NCI-H748 treated with DMSO at 0.1 percent for 48 hours (cell line): ENCODE data around the gene PCDHGB2.
"Not testable (repeated sequence)": the region's sequence is repeated elsewhere in the genome, so short reads cannot be mapped to it uniquely, and the experiment has no call there.

Experiments used
- DNase-seq: peaks from one replicate; lab custom pipeline; 2025; lab: John Stamatoyannopoulos, UW

The PCDHGB2 gene

DNA sequence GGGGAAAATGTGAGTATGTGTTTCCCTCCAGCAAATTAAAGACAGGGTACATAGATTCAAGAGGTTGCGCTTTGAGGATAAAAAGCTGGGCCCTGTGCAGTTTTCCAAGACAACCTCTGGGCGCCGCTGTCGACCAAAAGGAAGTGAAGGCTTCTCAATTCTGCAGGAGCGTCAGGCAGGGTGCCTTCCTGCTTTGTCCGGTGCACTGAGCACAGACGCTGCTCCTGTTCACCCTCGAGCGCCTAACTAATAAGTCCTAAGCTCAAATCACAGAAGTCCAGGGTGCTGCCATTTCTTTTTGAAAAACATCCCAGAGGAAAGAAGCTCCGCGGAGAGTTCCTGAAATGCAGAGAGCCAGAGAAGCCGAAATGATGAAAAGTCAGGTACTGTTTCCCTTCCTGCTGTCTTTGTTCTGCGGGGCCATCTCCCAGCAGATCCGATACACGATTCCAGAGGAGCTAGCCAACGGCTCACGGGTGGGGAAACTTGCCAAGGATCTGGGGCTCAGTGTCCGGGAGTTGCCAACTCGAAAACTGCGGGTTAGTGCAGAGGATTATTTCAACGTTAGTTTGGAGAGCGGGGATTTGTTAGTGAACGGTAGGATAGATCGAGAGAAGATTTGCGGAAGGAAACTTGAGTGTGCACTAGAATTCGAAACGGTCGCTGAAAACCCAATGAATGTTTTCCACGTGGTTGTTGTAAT, 9.7 kb upstream of the PCDHGB2 start, which contains the start of gene PCDHGB1:
TSS of gene PCDHGB1 (plus strand) at position 183 of the 703 bp plus-strand sequence. CDS start at position 345, 162 bp downstream.
- DNase-seq = peak; percentile 90

DNA sequence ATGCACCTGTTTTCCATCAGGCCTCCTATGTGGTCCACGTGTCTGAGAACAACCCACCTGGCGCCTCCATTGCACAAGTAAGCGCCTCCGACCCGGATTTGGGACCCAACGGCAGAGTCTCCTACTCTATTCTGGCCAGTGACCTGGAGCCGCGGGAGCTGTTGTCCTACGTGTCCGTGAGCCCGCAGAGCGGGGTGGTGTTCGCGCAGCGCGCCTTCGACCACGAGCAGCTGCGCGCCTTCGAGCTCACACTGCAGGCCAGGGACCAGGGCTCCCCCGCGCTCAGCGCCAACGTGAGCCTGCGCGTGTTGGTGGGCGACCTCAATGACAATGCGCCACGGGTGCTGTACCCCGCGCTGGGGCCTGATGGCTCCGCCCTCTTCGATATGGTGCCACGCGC, 8.2 kb upstream of the PCDHGB2 start:
- DNase-seq = no peak

GRCh38 chr5:141354900-141355469, 4.8 kb upstream of the PCDHGB2 start, which contains the start of gene PCDHGA4:
PCDHGA4 (plus strand) TSS chr5:141355021; CDS start chr5:141355108, 87 bp downstream.
- DNase-seq = no peak

DNA sequence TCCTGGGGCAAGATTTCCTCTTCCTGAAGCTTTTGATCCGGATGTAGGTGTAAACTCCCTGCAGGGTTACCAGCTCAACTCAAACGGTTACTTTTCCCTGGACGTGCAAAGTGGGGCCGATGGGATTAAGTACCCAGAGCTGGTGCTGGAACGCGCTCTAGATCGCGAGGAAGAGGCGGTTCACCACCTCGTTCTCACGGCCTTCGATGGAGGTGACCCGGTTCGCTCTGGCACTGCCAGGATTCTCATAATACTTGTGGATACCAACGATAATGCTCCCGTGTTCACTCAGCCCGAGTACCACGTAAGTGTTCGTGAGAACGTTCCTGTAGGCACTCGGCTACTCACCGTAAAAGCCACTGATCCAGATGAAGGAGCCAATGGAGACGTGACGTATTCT, 4.2 kb upstream of the PCDHGB2 start:
- DNase-seq = no peak

DNA sequence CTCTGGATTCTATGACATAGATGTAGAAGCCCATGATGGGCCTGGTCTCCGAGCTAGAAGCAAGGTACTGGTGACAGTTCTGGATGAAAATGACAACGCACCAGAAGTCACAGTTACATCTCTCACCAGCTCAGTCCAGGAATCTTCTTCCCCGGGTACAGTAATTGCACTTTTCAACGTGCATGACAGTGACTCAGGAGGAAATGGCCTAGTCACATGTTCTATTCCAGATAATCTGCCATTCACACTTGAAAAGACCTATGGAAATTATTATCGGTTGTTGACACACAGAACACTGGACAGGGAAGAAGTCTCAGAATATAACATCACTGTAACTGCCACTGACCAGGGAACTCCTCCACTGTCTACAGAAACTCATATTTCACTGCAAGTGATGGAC, 3.7 kb upstream of the PCDHGB2 start:
- DNase-seq = no peak

DNA sequence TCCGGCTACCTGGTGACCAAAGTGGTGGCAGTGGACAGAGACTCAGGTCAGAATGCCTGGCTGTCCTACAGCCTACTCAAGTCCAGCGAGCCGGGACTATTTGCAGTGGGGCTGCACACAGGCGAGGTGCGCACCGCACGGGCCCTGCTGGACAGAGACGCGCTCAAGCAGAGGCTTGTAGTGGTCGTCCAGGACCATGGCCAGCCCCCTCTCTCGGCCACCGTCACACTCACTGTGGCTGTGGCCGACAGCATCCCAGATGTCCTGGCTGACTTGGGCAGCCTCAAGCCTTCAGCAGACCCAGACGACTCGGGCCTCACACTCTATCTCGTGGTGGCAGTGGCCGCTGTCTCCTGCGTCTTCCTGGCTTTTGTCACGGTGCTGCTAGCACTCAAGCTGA, 2.8 kb upstream of the PCDHGB2 start:
- no peak for DNase-seq

- no peak for DNase-seq
Observed at GRCh38 chr5:141360685-141361084, 891 bp downstream of the PCDHGB2 start.

DNA sequence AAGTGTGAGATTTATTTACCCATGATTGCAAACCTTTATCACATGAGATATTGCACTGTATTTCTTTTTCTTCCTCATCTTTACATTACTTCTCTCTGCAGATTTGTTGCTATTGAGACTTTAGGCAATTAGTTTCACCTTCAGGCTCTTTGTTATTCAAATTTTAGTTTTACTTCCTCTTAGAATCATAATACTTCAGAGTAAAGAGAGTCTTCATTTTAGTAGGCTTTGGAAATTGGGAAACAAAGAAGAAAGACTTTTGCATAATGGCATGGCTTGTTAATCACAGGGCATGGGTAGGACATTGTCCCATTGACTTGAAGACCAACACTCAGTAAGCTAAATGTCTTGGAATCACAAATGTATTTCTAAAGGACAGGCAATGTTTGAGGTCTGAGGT, 2.9 kb downstream of the PCDHGB2 start:
- no peak for DNase-seq

- no peak for DNase-seq
Observed at GRCh38 chr5:141363952-141364660, 4.3 kb downstream of the PCDHGB2 start, which contains the start of gene PCDHGA5. PCDHGA5 (plus strand) TSS chr5:141364162; CDS start chr5:141364331, 169 bp downstream.

DNA sequence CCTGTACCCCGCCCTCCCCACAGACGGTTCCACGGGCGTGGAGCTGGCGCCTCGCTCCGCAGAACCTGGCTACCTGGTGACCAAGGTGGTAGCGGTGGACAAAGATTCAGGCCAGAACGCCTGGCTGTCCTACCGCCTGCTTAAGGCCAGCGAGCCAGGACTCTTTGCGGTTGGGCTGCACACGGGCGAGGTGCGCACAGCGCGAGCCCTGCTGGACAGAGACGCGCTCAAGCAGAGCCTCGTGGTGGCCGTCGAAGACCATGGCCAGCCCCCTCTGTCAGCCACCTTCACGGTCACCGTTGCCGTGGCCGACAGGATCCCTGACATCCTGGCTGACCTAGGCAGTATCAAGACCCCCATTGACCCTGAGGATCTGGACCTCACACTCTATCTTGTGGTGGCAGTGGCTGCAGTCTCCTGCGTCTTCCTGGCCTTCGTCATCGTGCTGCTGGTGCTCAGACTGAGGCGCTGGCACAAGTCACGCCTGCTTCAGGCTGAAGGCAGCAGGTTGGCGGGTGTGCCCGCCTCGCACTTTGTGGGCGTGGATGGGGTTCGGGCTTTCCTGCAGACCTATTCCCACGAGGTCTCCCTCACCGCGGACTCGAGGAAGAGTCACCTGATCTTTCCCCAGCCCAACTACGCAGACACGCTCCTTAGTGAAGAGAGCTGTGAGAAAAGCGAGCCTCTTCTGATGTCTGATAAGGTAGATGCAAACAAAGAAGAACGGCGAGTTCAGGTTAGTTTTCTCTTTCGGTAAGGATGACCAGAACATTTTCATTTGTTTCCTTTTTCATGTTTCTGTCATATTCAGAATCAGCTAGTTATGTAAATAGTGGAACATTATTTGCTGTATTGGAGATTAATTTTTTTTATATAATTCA, 6.5 kb downstream of the PCDHGB2 start:
- DNase-seq = no peak

- DNase-seq = no peak
Observed at GRCh38 chr5:141369994-141370848, 10.4 kb downstream of the PCDHGB2 start, which contains the start of gene PCDHGB3. PCDHGB3 (plus strand) TSS chr5:141370242; CDS start chr5:141370395, 153 bp downstream.

- no peak for DNase-seq
Observed at GRCh38 chr5:141371572-141372475, 12.0 kb downstream of the PCDHGB2 start.

DNA sequence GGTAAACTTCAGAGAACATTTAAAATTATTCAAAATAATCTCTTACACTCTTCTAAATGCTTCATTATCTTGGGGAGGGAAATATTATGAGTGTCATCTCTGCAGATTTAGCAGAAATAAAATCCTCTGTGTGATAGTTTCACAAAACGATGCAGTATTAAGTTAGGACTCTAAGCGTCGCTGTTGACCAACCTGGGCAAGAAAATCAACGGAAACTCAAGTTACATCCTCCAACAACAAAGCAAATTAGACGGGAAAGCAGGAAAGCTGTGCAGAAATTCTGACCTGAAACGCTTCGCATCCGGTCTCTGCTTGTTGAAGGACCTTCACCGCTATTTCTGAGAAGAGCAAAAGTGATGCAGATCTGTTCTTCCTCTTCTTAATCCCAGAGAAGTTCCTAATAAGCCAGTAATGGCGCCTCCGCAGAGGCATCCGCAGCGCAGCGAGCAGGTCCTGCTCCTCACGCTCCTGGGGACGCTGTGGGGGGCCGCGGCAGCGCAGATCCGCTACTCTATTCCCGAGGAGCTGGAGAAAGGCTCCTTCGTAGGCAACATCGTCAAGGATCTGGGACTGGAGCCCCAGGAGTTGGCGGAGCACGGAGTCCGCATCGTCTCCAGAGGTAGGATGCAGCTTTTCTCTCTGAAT, 14.0 kb downstream of the PCDHGB2 start, which contains the start of gene PCDHGA6:
TSS of gene PCDHGA6 (plus strand) at position 219 of the 645 bp plus-strand sequence. CDS start at position 412, 193 bp downstream.
- DNase-seq = no peak

GRCh38 chr5:141374627-141375026, 14.8 kb downstream of the PCDHGB2 start:
- DNase-seq = no peak

DNA sequence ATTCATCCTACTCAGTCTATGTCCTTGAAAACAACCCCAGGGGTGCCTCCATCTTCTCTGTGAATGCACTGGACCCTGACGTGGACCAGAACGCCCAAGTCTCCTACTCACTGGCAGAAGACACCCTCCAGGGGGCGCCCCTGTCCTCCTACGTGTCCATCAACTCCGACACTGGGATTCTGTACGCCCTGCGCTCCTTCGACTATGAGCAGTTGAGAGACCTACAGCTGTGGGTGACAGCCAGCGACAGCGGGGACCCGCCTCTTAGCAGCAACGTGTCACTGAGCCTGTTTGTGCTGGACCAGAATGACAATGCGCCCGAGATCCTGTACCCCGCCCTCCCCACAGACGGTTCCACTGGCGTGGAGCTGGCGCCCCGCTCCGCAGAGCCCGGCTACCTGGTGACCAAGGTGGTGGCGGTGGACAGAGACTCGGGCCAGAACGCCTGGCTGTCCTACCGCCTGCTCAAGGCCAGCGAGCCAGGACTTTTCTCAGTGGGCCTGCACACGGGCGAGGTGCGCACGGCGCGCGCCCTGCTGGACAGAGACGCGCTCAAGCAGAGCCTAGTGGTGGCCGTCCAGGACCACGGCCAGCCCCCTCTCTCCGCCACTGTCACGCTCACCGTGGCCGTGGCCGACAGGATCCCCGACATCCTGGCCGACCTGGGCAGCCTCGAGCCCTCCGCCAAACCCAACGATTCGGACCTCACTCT, 15.8 kb downstream of the PCDHGB2 start:
- DNase-seq = not testable (repeated sequence)

- no peak for DNase-seq
Observed at GRCh38 chr5:141382469-141383294, 22.9 kb downstream of the PCDHGB2 start, which contains the start of gene PCDHGA7. PCDHGA7 (plus strand) TSS chr5:141382742; CDS start chr5:141382900, 158 bp downstream.

DNA sequence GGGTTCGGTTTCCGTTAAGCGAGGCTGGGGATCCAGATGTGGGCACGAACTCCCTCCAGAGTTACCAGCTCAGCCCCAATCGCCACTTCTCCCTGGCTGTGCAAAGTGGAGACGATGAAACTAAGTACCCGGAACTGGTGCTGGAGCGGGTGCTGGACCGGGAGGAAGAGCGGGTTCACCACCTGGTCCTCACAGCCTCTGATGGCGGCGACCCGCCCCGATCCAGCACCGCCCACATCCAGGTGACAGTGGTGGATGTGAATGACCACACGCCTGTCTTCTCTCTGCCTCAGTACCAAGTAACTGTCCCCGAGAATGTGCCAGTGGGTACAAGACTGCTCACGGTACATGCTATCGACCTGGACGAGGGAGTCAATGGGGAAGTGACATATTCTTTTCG, 23.6 kb downstream of the PCDHGB2 start:
- DNase-seq = no peak
